Measurements from ENCODE around the gene GGTLC1. TPM values are rescaled to one million over a fixed set of nuclear protein-coding genes. Genes with fewer than 3 reads are reported as not detected.

GGTLC1 gene
- polyA plus RNA-seq, 2 of the 4 experiments (the other 2 are of a cell fraction): not detected

- WGBS (ENCODE audit: missing lambda C conversion rate): 44% methylated on average over 5 of the region's 5 CpGs
- H3K9me3 ChIP-seq: 0 out of 3 replicates have a peak, but pooled peaks cover 3% of the 10 kb centered on the region
- no peaks in the 10 kb centered on the region for H3K4me1 ChIP-seq
- no peak overlapping the region for H3K4me2 ChIP-seq
- POLR2A ChIA-PET: no interaction called here
- TF ChIP-seq FOSL2 (IDR thresholded peaks at IDR 0.05) (no peak), FOSL2 (CRISPR knock-in tag; IDR thresholded peaks at IDR 0.05) (no peak), HDAC2 (IDR thresholded peaks at IDR 0.05) (no peak), EHMT2 (IDR thresholded peaks at IDR 0.05; ENCODE audit: low read depth) (no peak), ZSCAN20 (CRISPR knock-in tag; IDR thresholded peaks at IDR 0.05) (no peak), SMC3 (IDR thresholded peaks at IDR 0.05) (no peak), HES2 (IDR thresholded peaks at IDR 0.05) (no peak), CBX2 (IDR thresholded peaks at IDR 0.05; ENCODE audit: borderline replicate concordance, low read depth) (no peak), KDM5A (IDR thresholded peaks at IDR 0.05) (no peak), ATOH8 (CRISPR knock-in tag; IDR thresholded peaks at IDR 0.05; ENCODE audit: low read depth) (no peak), ZC3H11A (IDR thresholded peaks at IDR 0.05) (no peak), PBX3 (IDR thresholded peaks at IDR 0.05) (no peak), NFE2L2 (conservative IDR thresholded peaks at IDR 0.05; ENCODE audit: low read length) (no peak), POLR2A (IDR thresholded peaks at IDR 0.05; ENCODE audit: low read length) (no peak), HOXB5 (CRISPR knock-in tag; IDR thresholded peaks at IDR 0.05) (no peak), JUN (IDR thresholded peaks at IDR 0.05) (no peak), EP300 (IDR thresholded peaks at IDR 0.05) (no peak), ELK1 (IDR thresholded peaks at IDR 0.05; ENCODE audit: low read depth, low read length) (no peak)
- no peak overlapping the region for H3K27ac ChIP-seq
- no peak for ATAC-seq
- CTCF ChIA-PET: interaction anchor here (1.0 kb wide), 1 partner anchor 25 kb away, joined by 3 read pairs; no protein-coding TSS in a partner anchor
- no peak overlapping the region for H3K4me3 ChIP-seq
- FAIRE-seq: no peak
- DNase-seq (ENCODE audit: low read depth in 1 of 2, low spot score in 1 of 2): no peak
These were observed 45.3 kb downstream of the GGTLC1 start for GRCh38 chr20:23943304-23943703.

GRCh38 chr20:23939641-23940040, 48.9 kb downstream of the GGTLC1 start:
- CTCF ChIA-PET: interaction anchor here (1.0 to 6.4 kb wide), 3 partner anchors 10 to 979 kb away, joined by 3 to 76 read pairs (median 4); no protein-coding TSS in a partner anchor
- H3K4me1 ChIP-seq: no peaks in the 10 kb centered on the region
- no peak for ATAC-seq

More at GRCh38 chr20:23939641-23940040, 48.9 kb downstream of the GGTLC1 start:
- POLR2A ChIA-PET: no interaction called here
- Histone ChIP-seq H3K27ac (no peak overlapping the region), H3K4me3 (no peak overlapping the region), H3K9me3 (0 out of 3 replicates have a peak, but pooled peaks cover 3% of the 10 kb centered on the region), H3K4me2 (no peak overlapping the region)
- no peak for TF ChIP-seq POLR2AphosphoS2 (conservative IDR thresholded peaks at IDR 0.05; ENCODE audit: low read length)
- no peak for TF ChIP-seq HEYL (CRISPR knock-in tag; IDR thresholded peaks at IDR 0.05)
- no peak for TF ChIP-seq BCL3 (IDR thresholded peaks at IDR 0.05)
- no peak for TF ChIP-seq ATOH8 (CRISPR knock-in tag; IDR thresholded peaks at IDR 0.05; ENCODE audit: low read depth)
- TF ChIP-seq CBX2 (IDR thresholded peaks at IDR 0.05; ENCODE audit: borderline replicate concordance, low read depth): no peak
- TF ChIP-seq MAZ (IDR thresholded peaks at IDR 0.05; ENCODE audit: borderline replicate concordance, low read depth, low read length): no peak
- no peak for TF ChIP-seq RAD21 (conservative IDR thresholded peaks at IDR 0.05 in 1 of 2, IDR thresholded peaks at IDR 0.05 in 1 of 2)
- no peak for TF ChIP-seq HDAC2 (IDR thresholded peaks at IDR 0.05)
- no peak for TF ChIP-seq MAFK (IDR thresholded peaks at IDR 0.05; ENCODE audit: partially characterized antibody)
- no peak for TF ChIP-seq CHD4 (IDR thresholded peaks at IDR 0.05; ENCODE audit: borderline replicate concordance)
- TF ChIP-seq SMC3 (IDR thresholded peaks at IDR 0.05): no peak
- no peak for TF ChIP-seq PHF8 (IDR thresholded peaks at IDR 0.05; ENCODE audit: borderline replicate concordance, low read depth)
- no peak for TF ChIP-seq PBX3 (IDR thresholded peaks at IDR 0.05)
- TF ChIP-seq TFCP2L1 (CRISPR knock-in tag; IDR thresholded peaks at IDR 0.05): no peak
- no peak for TF ChIP-seq BHLHE40 (IDR thresholded peaks at IDR 0.05; ENCODE audit: low read depth, low read length)
- TF ChIP-seq CBX8 (IDR thresholded peaks at IDR 0.05): no peak
- no peak for DNase-seq (ENCODE audit: low read depth in 1 of 2, low spot score in 1 of 2)
- peak; percentile 72 for FAIRE-seq

Measured in A549 (cell line).